HG03439 (cell line): ENCODE data around the gene LSAMP.
"Not testable (repeated sequence)": the region's sequence is repeated elsewhere in the genome, so short reads cannot be mapped to it uniquely, and the experiment has no call there.

Source experiments
- ATAC-seq: cut with Tn5 transposase; IDR thresholded peaks from one replicate; pipeline ENCODE4 v1.9.1; 2021; ENCODE audit warnings: mild to moderate bottlenecking, moderate library complexity; ENCODE audit not compliant: unreplicated experiment

Gene LSAMP

DNA sequence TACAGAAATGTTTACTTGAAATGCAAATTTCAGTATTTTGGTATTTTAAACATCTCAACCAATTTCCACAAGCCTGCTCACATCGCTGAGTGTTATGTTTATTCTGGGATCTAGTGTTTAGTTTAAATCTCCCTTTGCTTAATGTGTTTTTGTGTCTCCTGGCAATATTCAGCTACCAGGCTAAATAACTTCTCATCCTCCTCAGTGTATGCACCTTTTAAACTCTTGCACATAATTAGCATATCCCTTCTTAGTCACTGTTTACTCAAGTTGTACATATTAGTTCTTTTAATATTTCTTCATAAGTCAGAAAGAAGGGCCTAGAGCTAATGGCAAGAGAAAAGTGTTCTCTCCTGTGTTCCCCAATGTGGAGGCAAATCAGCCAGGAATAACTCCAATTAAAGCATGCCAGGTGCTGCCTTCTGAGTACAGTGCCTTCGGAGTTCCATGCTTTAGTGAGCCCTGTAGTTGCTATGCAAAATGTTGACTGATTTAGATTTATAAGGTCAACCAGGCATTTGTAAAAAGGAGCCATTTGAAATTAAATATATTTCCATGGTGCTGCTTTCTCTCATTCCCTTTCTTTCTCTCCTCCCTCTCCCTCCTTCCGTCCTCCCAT lies 587.7 kb downstream of the LSAMP start:
- no peak for ATAC-seq

DNA sequence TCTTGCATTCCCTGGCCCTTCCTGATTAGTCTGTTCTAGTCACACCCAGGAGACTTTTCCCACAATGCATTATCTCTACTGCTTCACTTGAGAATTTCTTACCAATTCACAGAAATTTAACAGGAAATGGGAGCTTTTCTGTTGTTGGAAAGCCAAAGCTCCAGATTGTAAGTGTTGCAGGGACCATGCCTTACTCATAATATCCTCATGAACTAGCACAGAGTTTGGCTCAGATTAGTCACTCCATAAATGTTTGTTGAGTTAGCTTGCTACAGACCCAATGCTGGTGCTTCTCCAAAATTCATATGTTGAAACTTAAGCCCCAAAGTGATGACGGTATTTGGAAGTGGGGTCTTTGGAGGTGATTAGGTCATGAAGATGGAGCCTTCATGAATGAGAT lies 589.4 kb downstream of the LSAMP start:
- no peak for ATAC-seq

DNA sequence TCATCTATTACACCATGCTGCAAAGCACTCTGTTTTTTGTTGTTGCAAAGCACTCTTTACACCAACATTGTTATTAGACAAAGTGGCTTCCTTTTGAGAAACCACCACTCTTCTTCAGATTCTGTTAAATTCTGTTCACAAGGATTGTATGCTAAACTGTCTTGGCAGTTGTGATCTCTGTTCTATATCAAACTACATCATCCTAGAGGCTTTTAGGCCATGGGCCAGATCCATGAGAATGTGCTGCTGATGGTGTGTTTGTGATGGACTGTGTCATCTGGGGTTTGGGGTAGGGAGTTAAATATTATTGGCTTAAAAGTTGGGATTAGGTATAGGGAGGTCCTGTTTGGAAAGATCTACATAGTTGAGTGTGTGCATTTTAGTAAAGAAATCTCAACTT lies 592.2 kb downstream of the LSAMP start:
- no peak for ATAC-seq

DNA sequence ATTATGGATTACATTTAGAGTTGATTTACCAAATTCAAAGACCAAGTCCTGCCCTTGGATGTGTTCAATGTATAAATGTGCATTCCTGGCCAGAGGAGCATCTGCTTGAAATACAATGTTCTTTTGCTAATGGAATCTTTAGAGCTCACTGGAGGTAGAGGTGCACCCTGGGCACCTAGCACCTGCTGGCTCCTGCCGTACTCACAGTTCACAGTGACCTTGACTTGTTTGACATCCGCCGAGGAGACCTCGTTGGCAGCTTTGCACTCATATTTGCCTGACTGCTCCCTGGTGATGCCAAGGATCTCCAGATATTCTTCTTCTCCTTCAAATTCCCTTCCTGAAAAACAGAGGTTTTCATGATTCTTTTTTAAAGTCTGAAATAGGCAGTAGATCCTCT lies 593.0 kb downstream of the LSAMP start:
- no peak for ATAC-seq

DNA sequence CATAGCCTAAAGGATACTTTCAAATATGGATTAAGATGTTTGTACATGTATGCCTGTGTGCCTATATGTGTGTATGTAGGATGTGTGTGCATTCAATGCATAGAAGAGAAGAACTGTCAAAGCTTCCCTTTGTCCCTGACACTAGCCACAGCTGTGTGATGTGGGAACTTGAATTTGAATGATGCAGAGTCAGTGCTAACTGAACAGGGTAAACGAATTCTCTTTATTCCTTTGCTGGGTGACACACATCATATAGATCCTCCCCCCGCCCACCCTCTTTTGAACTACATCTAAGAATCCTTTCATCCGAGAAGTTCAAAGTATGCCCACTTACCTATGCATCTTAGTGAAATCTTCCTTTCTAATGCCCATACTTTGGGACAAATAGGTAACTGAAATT lies 593.7 kb downstream of the LSAMP start:
- no peak for ATAC-seq

DNA sequence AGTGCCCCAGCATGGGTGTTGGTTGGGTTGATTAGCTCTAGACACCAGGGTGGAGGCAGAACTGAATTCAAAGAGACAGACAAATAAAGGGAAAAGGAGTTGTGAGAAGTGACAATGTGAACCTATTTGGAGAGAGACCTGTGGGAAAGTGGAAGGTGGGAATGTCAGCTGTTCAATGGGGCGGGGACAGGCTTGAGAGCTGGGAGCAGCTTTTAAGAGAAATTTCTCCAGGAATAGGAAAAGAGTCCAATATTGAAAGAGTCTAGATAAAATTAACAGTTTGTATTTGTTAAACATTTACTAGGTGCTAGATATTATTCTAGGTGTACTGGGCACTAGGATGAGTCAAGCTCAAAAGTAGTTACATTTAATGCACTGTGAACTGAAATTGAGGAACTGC lies 596.6 kb downstream of the LSAMP start:
- ATAC-seq: no peak

DNA sequence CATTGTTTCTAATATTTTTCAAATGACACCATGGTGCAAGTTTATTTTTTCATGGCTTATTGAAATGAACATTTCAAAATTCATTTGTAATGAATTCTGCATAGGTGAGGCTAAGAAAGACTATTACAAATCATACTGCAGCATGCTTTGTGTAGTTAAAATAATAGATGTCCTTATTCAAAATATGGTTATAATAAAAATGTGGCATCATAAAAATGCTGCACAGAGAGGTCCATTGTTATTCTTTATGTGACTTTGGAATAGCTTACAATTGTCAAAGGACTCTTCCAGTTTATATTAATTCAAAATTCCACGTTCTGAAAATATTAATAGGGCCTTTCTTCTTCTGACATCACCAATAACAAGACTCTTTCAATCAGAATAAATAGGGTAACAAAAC lies 599.3 kb downstream of the LSAMP start:
- no peak for ATAC-seq

DNA sequence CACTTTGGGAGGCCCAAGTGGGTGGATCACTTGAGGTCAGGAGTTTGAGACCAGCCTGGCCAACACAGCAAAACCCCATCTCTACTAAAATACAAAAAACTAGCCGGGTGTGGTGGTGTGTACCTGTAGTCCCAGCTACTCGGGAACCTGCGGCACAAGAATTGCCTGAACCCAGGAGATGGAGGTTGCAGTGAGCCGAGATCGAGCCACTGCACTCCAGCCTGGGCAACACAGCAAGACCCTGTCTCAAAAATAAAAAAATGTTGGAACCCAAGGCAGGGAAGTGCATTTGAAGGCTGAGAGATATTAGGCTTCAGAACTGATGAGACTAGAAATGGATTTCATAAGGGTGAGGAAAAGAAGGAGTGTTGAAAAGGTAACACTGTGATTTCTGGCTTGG lies 600.6 kb downstream of the LSAMP start:
- not testable (repeated sequence) for ATAC-seq

DNA sequence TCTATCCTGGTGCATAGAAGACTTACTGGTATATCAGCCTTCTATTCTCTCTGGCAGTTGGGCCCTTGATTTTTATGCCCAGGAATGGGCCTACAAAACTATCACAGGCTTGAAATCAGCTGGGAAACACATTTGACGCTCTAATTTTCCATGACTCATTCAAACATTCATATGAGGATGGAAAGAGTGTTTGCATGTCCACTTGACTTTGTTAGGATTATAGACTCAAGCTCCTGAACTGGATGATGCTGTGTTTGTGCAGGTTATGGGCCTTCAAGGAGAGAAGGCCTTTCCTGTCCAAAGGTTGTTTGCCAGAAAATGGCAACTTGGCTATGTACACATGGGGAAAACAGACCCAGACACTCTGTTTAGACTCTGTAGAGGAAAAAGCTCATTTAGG lies 602.1 kb downstream of the LSAMP start:
- no peak for ATAC-seq

DNA sequence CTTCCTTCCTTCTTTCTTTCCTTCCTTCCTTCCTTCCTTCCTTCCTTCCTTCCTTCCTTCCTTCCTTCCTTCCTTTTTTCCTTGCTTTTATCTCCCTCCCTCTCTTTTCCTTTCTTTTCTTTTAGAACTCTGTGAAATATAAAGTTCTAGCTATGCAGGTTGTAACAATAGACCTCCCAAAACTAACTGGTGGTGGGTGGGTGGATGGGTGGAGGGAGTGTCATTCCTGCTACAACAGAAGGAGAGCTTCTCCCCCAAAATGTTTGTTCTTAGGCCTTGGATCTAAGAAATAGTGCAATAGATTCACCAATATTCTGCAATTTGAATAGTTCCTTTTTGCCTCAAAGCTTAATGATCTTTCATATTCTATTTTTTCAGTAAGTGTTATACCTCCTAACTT lies 606.0 kb downstream of the LSAMP start:
- ATAC-seq: no peak

DNA sequence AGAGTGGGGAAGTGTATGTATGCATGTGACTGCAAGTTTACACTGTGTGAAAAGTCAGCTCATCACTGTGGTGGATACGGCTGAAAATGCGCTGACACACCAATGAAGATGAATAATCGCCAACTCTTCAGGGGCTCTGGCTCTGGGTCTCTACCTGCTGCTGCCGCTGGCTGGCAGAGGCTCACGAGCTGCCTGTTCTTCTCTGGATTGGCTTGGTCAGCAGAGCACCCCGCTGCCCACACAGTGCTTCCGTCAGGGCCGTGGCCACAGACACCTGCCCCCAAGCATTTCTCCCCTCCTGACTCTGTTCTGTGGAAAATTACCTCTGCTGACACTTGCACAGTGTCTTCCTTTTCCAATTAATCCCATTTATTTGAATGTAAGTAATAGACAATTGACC lies 606.5 kb downstream of the LSAMP start:
- no peak for ATAC-seq

DNA sequence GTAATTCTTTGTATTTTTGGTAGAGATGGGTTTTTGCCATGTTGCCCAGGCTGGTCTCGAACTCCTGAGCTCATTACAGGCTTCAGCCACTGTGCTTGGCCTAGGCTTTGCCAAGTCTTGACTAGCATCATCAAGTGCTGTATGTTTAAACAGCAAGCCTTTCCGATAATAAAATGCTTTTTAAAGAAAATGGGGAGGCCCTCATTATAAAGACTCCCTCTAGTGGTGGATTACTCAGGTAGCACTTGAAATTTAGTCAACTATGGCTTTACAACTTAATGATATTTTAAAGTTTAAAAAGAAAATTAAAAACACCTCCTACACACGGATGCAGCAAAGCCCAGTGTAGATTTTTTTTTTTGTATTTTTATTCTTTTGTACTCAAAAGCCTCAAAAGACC lies 608.3 kb downstream of the LSAMP start:
- no peak for ATAC-seq

DNA sequence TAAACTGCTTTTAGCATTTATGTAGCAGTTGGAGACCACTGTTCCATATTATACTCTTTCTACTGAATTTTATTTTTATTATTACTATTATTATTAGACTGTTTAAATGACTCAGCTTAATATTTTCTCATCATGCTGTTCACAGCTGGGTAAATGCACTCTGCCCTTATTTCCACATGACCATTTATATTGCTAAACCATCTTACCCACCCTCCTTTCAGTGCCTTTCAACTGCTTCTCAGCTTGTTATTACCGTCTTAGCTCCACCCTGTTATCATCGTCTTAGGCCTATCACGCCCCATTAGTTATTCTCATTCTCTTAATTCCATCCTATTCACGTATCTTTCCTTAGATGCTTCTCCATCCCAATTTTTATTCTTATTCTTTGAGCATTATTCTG lies 609.3 kb downstream of the LSAMP start:
- ATAC-seq: no peak

DNA sequence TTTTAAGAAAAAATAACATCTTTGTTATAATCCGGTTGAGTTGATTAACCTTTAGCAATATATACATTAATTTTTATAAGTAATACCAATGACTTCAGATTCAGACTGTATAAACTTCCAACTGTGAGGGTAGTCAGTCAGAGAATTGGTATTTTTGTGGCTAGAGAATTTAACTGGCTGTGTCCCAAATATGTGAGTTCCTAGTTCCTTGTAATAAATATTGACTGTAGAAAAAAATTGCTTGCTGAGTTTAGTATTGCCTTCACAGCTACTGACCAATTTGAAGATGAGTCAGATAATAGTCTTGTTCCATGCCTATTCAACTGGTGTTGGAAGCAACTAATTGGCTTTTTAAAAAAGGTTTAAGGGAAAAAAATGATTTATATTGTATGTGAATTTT lies 611.2 kb downstream of the LSAMP start:
- no peak for ATAC-seq

DNA sequence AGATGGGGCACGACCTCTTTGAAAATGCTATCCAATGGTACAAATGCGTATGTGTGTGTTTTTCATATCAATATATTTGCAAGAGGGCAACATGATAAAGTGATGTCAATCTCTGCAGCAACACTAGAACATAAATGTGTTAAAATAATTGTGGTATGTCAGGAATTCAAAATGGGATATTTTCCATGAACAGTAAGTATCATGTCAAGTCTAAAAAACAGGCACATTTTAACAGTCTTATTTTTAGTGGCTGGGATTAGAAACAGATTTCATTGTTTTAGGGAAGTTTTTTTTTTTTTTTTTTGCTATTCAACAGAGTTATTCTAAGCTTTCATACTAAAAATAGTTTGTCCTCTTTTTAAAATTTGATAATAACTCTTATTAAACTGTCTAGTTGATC lies 612.2 kb downstream of the LSAMP start:
- no peak for ATAC-seq

DNA sequence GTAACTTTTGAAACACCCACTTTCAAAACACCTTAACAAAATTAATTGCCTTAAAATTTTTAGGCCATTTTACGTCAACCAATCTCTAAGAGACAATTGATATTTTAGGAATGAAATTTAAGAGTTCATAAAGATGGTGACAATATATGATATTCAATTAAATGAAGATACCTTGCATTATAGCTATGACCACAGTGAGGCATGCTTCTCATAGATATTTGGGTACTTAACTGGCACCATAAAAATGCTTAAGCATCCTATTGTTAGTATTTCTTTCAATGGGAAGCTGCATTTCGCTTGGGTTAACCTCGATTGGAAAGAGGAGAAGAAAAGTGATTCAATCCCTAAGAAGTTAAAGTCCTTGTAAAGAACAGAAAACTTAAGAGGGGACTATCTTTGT lies 613.0 kb downstream of the LSAMP start:
- no peak for ATAC-seq

DNA sequence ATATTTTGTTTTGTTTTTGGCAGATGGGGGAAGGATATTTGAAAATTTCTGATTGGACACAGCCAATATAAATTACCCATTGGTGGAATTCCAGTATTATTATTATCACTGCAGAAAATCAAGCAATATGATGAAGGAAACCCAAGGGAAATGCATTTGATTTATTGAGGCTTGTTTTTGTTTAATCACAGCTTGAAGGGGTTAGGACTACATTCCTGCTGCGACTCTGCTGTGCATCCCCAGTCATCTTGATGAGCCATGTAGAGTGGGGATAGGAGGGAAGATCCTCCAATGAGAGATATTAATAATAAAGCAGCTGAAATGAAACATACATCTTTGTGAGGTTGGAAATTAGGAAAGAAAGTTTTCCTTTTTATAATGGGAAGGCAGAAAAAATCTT lies 613.4 kb downstream of the LSAMP start:
- no peak for ATAC-seq

DNA sequence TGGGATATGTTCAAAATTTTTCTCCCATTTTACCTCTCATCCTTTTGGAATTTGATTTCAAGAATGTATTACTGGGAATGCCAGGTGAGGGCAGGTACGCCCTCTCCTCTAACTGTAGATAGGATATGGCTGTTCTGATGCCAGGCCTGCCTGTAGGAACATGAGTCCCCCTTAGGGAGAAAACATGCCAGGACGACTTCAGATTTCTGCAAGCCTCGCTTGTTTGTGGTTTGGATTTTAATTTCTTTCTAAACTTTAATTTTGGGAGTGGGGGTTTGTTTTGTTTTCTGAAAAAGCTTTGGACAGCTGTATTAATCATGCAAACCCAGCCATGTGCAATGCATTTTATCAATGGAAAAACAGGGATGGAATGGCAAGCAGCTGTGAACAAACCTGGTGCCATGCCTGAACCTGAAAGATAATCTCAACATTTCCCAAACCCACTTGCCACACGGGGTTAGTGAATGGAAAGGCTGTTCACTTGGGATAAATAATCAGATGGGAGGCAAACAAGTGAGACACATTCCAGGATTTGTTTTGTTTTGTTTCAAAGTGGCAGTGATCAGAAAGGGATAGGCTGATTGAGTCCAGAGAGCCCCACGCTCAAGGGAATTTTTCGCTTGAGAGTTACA lies 614.4 kb downstream of the LSAMP start:
- no peak for ATAC-seq

DNA sequence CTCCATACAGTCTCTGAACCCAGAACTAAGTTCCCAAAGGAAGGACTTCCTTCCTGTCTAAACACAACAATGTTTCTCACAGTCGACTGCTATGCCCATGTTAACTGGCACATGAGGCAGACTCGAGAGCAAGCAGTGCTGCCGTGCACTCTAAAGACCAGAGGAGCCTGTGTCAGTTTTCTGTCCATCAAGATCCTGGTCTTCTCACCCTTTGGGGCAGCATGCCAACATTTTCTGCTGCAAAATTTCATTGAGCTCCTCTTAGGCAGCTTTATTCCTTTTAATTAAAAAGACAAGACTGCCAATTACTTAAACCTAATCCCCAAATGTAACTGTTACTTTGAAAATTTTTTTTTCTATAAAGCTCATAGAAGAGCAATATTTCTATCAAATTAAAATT lies 616.9 kb downstream of the LSAMP start:
- ATAC-seq: no peak

DNA sequence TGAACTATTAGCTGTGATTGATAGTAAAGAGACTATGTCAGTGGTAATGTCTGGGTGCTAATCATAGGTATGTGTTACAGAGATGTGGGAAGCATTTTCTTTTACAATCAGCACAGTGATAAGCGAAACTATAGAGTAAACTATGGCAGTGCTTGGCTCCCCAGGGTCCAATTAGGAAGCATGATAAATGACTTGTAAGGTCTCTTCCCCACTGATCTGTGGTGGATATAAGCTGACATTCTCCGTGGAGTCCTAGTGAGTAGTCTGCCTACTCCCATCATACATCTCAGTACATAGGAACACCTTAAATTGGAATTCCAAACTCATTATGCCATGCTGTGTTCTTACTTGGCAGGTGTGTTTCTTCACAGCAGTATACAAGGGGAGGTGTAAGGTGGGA lies 617.8 kb downstream of the LSAMP start:
- no peak for ATAC-seq

DNA sequence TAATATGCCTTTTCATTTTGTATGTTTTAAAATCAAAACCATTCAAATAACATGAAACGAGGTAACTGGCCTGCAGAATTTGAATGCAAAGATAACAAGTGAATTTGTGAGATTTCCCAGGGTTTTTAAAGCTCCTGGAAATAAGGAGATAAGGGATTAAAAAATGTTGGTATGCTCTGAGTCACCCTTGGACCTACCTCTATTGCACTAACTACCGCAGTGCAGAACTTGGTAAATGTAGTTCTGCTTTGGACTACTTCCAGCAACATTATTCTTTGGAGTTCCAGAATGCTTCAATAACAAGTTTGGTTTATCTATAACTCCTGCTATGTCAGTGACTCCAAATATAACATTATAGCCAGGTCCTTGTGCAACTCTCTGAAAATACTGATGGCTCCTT lies 620.2 kb downstream of the LSAMP start:
- ATAC-seq: no peak

DNA sequence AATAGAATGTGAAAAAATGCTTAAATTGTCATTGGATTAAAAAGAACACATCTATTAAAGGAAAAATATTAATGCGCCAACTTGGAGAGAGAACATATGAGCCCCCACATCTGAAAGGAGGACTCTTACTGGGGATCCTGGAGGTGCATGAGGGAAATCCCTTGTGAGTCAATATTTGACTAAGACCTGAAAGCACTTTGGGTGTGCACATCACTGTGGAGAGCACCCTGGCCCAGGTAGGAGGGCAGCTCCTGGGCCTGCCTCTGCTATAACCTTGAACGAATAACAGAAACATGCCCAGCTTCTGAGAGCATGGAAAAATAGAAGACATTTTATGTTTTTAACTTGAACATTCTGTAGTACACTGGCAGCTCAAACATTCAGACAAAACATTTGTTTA lies 622.2 kb downstream of the LSAMP start:
- no peak for ATAC-seq

DNA sequence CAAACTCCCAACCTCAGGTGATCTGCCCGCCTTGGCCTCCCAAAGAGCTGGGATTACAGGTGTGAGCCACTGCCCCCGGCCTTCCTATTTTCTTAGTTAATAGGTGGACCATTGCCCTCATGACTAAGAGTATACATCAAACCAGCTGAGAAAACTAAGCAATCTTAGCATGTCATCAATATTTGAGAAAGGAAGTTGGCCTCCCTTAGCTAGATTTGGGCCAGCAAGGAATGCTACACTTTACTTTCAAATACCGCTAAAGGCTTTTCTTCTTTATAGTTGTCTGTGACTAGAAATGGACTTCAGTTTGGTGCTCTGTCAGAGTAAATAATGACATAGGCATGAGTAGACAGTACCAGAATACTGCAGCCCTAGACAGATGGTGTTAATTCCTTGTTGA lies 622.7 kb downstream of the LSAMP start:
- ATAC-seq: no peak
